Measurements from ENCODE around the gene LMX1A.

LMX1A gene

GRCh38 chr1:165225062-165225461, 131.5 kb downstream of the LMX1A start:
- no peak for TF ChIP-seq GABPA (IDR thresholded peaks at IDR 0.05; ENCODE audit: low read depth)
- TF ChIP-seq, protein P1, sequence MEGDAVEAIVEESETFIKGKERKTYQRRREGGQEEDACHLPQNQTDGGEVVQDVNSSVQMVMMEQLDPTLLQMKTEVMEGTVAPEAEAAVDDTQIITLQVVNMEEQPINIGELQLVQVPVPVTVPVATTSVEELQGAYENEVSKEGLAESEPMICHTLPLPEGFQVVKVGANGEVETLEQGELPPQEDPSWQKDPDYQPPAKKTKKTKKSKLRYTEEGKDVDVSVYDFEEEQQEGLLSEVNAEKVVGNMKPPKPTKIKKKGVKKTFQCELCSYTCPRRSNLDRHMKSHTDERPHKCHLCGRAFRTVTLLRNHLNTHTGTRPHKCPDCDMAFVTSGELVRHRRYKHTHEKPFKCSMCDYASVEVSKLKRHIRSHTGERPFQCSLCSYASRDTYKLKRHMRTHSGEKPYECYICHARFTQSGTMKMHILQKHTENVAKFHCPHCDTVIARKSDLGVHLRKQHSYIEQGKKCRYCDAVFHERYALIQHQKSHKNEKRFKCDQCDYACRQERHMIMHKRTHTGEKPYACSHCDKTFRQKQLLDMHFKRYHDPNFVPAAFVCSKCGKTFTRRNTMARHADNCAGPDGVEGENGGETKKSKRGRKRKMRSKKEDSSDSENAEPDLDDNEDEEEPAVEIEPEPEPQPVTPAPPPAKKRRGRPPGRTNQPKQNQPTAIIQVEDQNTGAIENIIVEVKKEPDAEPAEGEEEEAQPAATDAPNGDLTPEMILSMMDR (IDR thresholded peaks at IDR 0.05; ENCODE audit: insufficient read depth, low read length): no peak
- TF ChIP-seq, protein P2, sequence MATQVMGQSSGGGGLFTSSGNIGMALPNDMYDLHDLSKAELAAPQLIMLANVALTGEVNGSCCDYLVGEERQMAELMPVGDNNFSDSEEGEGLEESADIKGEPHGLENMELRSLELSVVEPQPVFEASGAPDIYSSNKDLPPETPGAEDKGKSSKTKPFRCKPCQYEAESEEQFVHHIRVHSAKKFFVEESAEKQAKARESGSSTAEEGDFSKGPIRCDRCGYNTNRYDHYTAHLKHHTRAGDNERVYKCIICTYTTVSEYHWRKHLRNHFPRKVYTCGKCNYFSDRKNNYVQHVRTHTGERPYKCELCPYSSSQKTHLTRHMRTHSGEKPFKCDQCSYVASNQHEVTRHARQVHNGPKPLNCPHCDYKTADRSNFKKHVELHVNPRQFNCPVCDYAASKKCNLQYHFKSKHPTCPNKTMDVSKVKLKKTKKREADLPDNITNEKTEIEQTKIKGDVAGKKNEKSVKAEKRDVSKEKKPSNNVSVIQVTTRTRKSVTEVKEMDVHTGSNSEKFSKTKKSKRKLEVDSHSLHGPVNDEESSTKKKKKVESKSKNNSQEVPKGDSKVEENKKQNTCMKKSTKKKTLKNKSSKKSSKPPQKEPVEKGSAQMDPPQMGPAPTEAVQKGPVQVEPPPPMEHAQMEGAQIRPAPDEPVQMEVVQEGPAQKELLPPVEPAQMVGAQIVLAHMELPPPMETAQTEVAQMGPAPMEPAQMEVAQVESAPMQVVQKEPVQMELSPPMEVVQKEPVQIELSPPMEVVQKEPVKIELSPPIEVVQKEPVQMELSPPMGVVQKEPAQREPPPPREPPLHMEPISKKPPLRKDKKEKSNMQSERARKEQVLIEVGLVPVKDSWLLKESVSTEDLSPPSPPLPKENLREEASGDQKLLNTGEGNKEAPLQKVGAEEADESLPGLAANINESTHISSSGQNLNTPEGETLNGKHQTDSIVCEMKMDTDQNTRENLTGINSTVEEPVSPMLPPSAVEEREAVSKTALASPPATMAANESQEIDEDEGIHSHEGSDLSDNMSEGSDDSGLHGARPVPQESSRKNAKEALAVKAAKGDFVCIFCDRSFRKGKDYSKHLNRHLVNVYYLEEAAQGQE (IDR thresholded peaks at IDR 0.05; ENCODE audit: insufficient replicate concordance, low read depth): no peak
- no peak for TF ChIP-seq SPI1 (IDR thresholded peaks at IDR 0.05; ENCODE audit: borderline replicate concordance, low read depth)
- TF ChIP-seq POLR2AphosphoS5 (IDR thresholded peaks at IDR 0.05; ENCODE audit: low read depth): no peak
- DNase-seq (ENCODE audit: low read depth in 1 of 2, low spot score in 1 of 2): no peak
- no peak overlapping the region for H3K4me3 ChIP-seq (replicated peaks; ENCODE audit: insufficient read depth, low read length)
- no peaks in the 10 kb centered on the region for H3K27me3 ChIP-seq (ENCODE audit: insufficient read depth, poor library complexity, severe bottlenecking)
- no peak overlapping the region for H3K27ac ChIP-seq (replicated peaks)

DNA sequence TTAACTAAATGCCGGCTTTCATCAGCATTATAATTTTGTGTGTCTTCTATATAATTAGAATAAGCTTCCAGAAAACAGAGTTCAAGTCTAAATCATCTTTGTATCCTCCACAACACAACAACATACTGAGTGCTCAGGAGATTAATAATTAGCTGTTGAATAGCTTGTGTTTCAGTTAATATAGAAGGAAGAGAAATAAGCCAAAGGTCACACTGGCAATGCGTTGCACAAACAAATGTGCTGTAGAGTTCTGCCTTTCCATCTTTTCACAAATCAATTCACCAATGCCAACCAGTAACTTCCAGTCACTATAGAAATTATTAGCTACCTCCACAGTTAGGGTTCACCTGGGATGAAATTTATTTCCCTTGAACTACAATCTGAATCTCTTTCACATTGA, 132.0 kb downstream of the LMX1A start:
- DNase-seq (ENCODE audit: low read depth in 1 of 2, low spot score in 1 of 2): no peak
- TF ChIP-seq, protein P2 (IDR thresholded peaks at IDR 0.05; ENCODE audit: insufficient replicate concordance, low read depth): no peak
- no peak for TF ChIP-seq GABPA (IDR thresholded peaks at IDR 0.05; ENCODE audit: low read depth)
- no peak for TF ChIP-seq POLR2AphosphoS5 (IDR thresholded peaks at IDR 0.05; ENCODE audit: low read depth)
- TF ChIP-seq, protein P1 (IDR thresholded peaks at IDR 0.05; ENCODE audit: insufficient read depth, low read length): no peak
- no peak for TF ChIP-seq SPI1 (IDR thresholded peaks at IDR 0.05; ENCODE audit: borderline replicate concordance, low read depth)
- no peak overlapping the region for H3K27ac ChIP-seq (replicated peaks)
- no peaks in the 10 kb centered on the region for H3K27me3 ChIP-seq (ENCODE audit: insufficient read depth, poor library complexity, severe bottlenecking)
- no peak overlapping the region for H3K4me3 ChIP-seq (replicated peaks; ENCODE audit: insufficient read depth, low read length)

DNA sequence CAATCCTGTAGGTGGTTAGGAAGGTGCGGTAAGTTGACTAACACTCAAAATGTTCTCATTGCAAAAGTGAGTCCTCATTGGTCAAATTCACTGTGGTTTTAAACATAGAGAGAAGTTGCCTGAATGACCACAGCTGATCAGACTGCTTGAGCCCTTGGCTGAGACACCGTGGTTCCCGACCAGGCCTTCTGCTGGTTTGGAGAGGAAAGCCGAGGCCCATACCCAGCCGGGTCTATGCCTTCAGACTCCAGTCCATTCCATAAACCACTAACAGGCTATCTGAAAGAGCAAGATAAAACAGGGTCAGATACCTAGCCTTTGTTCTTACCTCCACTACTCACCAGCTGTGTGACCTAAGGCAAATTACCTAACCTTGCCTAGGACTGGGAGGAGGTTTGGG, 133.9 kb downstream of the LMX1A start:
- TF ChIP-seq, protein P2 (IDR thresholded peaks at IDR 0.05; ENCODE audit: insufficient replicate concordance, low read depth): no peak
- TF ChIP-seq SPI1 (IDR thresholded peaks at IDR 0.05; ENCODE audit: borderline replicate concordance, low read depth): no peak
- TF ChIP-seq POLR2AphosphoS5 (IDR thresholded peaks at IDR 0.05; ENCODE audit: low read depth): no peak
- Histone ChIP-seq H3K27me3 (ENCODE audit: insufficient read depth, poor library complexity, severe bottlenecking) (peaks cover 3% of the 10 kb centered on the region), H3K27ac (replicated peaks) (no peak overlapping the region), H3K4me3 (replicated peaks; ENCODE audit: insufficient read depth, low read length) (no peak overlapping the region)
- no peak for DNase-seq (ENCODE audit: low read depth in 1 of 2, low spot score in 1 of 2)
